Uterus (tissue), 2 donors: ENCODE measurements around the gene SMIM13.

ENCODE experiments used
- CTCF ChIP-seq, 4 experiments: fragments of 200-600 bp in 2 of 4; fragments of 450-650 bp in 2 of 4; sonication (generic) in 2 of 4; IDR thresholded peaks; one replicate each; pipeline ENCODE4 v1.5.1; 2016 to 2019; ENCODE audit warnings: antibody characterized with exemption in 4 of 4, mild to moderate bottlenecking in 2 of 4, moderate library complexity in 1 of 4
- POLR2A ChIP-seq, 2 donors: fragments of 450-650 bp; IDR thresholded peaks; one replicate each; pipeline ENCODE4 v1.6.1; 2016; ENCODE audit warnings: antibody characterized with exemption in 2 of 2, mild to moderate bottlenecking in 1 of 2, moderate library complexity in 1 of 2

DNA sequence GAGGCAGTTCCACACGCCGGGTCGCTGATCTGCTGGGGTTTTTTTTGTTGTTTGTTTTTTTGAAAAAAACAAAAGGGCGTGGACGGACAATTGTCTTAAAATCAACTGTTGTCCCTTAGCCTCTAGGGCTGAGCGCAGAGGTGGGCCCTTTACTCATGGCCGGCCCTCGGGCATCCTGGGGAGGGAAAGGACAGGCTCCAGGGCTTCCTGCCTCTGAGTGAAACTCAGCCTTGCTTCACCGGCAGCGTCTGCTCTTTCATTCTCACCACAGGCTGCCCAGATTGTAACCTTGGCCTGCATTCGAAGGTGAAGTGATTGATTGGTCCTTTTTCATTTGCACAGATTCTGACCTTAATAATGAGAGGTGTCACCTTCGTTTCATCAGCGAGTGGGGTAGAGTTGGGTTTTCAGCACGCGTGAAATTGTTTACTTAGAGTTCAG is 797 bp downstream of the SMIM13 start:
- TF ChIP-seq POLR2A (IDR thresholded peaks at IDR 0.05) (no peak), CTCF (IDR thresholded peaks at IDR 0.05) (no peak)
